H1 (cell line): ENCODE results near the gene DVL1.
A peak's percentile ranks its signal among the peaks of the same experiment; 100 is the strongest.

Source experiments
- CHD2 ChIP-seq: IDR thresholded peaks from 2 replicates; pipeline ENCODE4 v1.6.1; 2012; ENCODE audit warnings: low read length, improper control_type of control experiment
- CTCF ChIP-seq, 3 experiments: IDR thresholded peaks; 1 replicate in 2 of 3; 2 replicates in 1 of 3; pipeline versions ENCODE4 v1.5.1 to v1.6.1; 2011; ENCODE audit warnings: low read length in 3 of 3, mild to moderate bottlenecking in 3 of 3, inconsistent platforms in 2 of 3, low read depth in 1 of 3, moderate library complexity in 1 of 3; ENCODE audit not compliant: insufficient read depth in 1 of 3; ENCODE audit errors: control extremely low read depth in 1 of 3
- EZH2 ChIP-seq: fragments of 200-600 bp; sonication (generic); IDR thresholded peaks from 2 replicates; pipeline ENCODE4 v1.7.1; 2012; ENCODE audit warnings: low read depth, mild to moderate bottlenecking, moderate library complexity, low read length, inconsistent platforms; ENCODE audit not compliant: severe bottlenecking
- GABPA ChIP-seq: IDR thresholded peaks from 2 replicates; pipeline ENCODE4 v1.6.1; 2011; ENCODE audit warnings: mild to moderate bottlenecking, low read length, moderate library complexity, borderline replicate concordance; ENCODE audit not compliant: insufficient read depth
- JUN ChIP-seq: IDR thresholded peaks from 2 replicates; pipeline ENCODE4 v1.6.1; 2011; ENCODE audit warnings: low read depth, mild to moderate bottlenecking, improper control_type of control experiment, low read length
- KDM5A ChIP-seq: fragments of 200-600 bp; IDR thresholded peaks from 2 replicates; pipeline ENCODE4 v1.7.1; 2012; ENCODE audit warnings: mild to moderate bottlenecking, low read length, inconsistent platforms, mixed read lengths
- MAFK ChIP-seq: IDR thresholded peaks from 2 replicates; pipeline ENCODE4 v1.6.1; 2012; ENCODE audit warnings: low read depth, mild to moderate bottlenecking, improper control_type of control experiment, low read length
- POLR2A ChIP-seq, 2 experiments: IDR thresholded peaks; 1 replicate in 1 of 2; 2 replicates in 1 of 2; pipeline ENCODE4 v1.6.1; 2011; ENCODE audit warnings: low read depth in 2 of 2, low read length in 2 of 2, mild to moderate bottlenecking in 2 of 2; ENCODE audit errors: control extremely low read depth in 1 of 2
- POLR2AphosphoS5 ChIP-seq: IDR thresholded peaks from 2 replicates; pipeline ENCODE4 v1.6.1; 2011; ENCODE audit warnings: low read depth, low read length
- RNF2 ChIP-seq: fragments of 200-900, 300-1000 bp; sonication (generic); IDR thresholded peaks from 2 replicates; pipeline ENCODE4 v1.7.1; 2016; ENCODE audit warnings: borderline replicate concordance, low read depth, mild to moderate bottlenecking, antibody characterized with exemption, low read length; ENCODE audit not compliant: poor library complexity, severe bottlenecking; ENCODE audit errors: missing control alignments
- RXRA ChIP-seq: IDR thresholded peaks from 2 replicates; pipeline ENCODE4 v1.6.1; 2011; ENCODE audit warnings: low read depth, mild to moderate bottlenecking, low read length, moderate library complexity; ENCODE audit not compliant: insufficient read depth
- ZNF274 ChIP-seq: IDR thresholded peaks from 2 replicates; pipeline ENCODE4 v1.7.0; 2012; ENCODE audit warnings: low read length, borderline replicate concordance; ENCODE audit errors: extremely low read depth

- TF ChIP-seq JUN (no peak), POLR2A (IDR thresholded peaks at IDR 0.05; ENCODE audit: control extremely low read depth in 1 of 2, low read depth in 2 of 2, low read length in 2 of 2) (no peak), RXRA (no peak), MAFK (no peak), KDM5A (no peak), POLR2AphosphoS5 (no peak), CTCF (IDR thresholded peaks at IDR 0.05; ENCODE audit: control extremely low read depth in 1 of 3, insufficient read depth in 1 of 3, low read depth in 1 of 3, low read length in 3 of 3) (no peak), RNF2 (no peak), CHD2 (no peak), EZH2 (peak; percentile 76), GABPA (no peak), ZNF274 (no peak)
Observed at GRCh38 chr1:1354271-1355247, 5.3 kb upstream of the DVL1 start.
